Measurements from ENCODE around the gene BMP8A.

Gene BMP8A

GRCh38 chr1:39529901-39530535, 38.6 kb downstream of the BMP8A start:
- no peak for DNase-seq

GRCh38 chr1:39531526-39531925, 40.1 kb downstream of the BMP8A start:
- no peak for DNase-seq

GRCh38 chr1:39533442-39533841, 42.0 kb downstream of the BMP8A start:
- no peak for DNase-seq

GRCh38 chr1:39538531-39539251, 47.3 kb downstream of the BMP8A start:
- DNase-seq: no peak

GRCh38 chr1:39539252-39539790, 47.9 kb downstream of the BMP8A start:
- peak; percentile 65 for DNase-seq

GRCh38 chr1:39540504-39541031, 49.1 kb downstream of the BMP8A start:
- DNase-seq: no peak

- DNase-seq: no peak
Measured at GRCh38 chr1:39542924-39543323, 51.5 kb downstream of the BMP8A start.

- DNase-seq: no peak
Measured at GRCh38 chr1:39544327-39544726, 52.9 kb downstream of the BMP8A start.

- DNase-seq: no peak
Measured at GRCh38 chr1:39545531-39545930, 54.1 kb downstream of the BMP8A start.

- DNase-seq: no peak
Measured at GRCh38 chr1:39554277-39554676, 62.8 kb downstream of the BMP8A start.

- DNase-seq: no peak
Measured at GRCh38 chr1:39561279-39561678, 69.8 kb downstream of the BMP8A start.

- DNase-seq: no peak
Measured at GRCh38 chr1:39562886-39563285, 71.5 kb downstream of the BMP8A start.

- DNase-seq: no peak
Measured at GRCh38 chr1:39563669-39564068, 72.2 kb downstream of the BMP8A start.

- DNase-seq: no peak
Measured at GRCh38 chr1:39564340-39564739, 72.9 kb downstream of the BMP8A start.

GRCh38 chr1:39564941-39565340, 73.5 kb downstream of the BMP8A start:
- DNase-seq: no peak

- no peak for DNase-seq
Measured at GRCh38 chr1:39566441-39567137, 75.2 kb downstream of the BMP8A start.

GRCh38 chr1:39567302-39567701, 75.9 kb downstream of the BMP8A start:
- no peak for DNase-seq

- no peak for DNase-seq
Measured at GRCh38 chr1:39568208-39568607, 76.8 kb downstream of the BMP8A start.

GRCh38 chr1:39569034-39569433, 77.6 kb downstream of the BMP8A start:
- DNase-seq: no peak

- no peak for DNase-seq
Measured at GRCh38 chr1:39570477-39571177, 79.2 kb downstream of the BMP8A start.

GRCh38 chr1:39571178-39571483, 79.7 kb downstream of the BMP8A start:
- DNase-seq: no peak

GRCh38 chr1:39572379-39573096, 81.1 kb downstream of the BMP8A start:
- peak; percentile 36 for DNase-seq

GRCh38 chr1:39573097-39573465, 81.6 kb downstream of the BMP8A start:
- DNase-seq: no peak

Measured in activated CD4-positive, alpha-beta T cell treated with anti-CD3 and anti-CD28 coated beads, Interleukin-10, Interleukin-2, amounts not matched to agents 100 ng/mL and 50 ng/mL, durations not matched to agents 16 hours and 8 hours (primary cell).